ACHN (cell line): ENCODE data around the gene ARID5A.
A peak's percentile ranks its signal among the peaks of the same experiment; 100 is the strongest.

Experiments
- DNase-seq: peaks from one replicate; pipeline ENCODE4 v3.0.0-alpha.2; 2015
- in situ Hi-C: cut with HindIII; loops from 2 replicates; pipeline ENCODE4 v1.10.0; 2017; ENCODE audit warnings: low sequenced_read_pairs, low pct_ligation_motif_present, low pct_unique_long_range_greater_than_20kb

The ARID5A gene

DNA sequence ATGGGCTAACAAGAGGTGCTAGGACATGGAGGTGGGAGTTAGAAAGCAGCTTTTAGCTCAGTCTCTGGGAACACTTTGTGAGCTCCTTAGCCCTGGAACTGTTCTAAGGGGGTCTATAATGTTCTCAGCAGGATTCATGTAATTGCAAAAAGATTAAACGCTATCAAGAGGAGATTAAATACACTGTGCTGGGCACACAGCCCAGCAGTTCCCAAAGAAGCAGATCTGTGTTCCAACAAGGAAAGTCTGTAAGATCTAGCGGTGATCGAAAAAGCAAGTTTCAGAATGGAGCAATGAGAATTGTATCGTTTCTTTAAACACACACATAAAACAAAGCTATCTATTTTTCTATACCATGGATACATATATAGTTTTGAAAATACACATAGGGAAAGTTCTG, 2.4 kb upstream of the ARID5A start:
- no peak for DNase-seq
- in situ Hi-C loops = no loop called here

DNA sequence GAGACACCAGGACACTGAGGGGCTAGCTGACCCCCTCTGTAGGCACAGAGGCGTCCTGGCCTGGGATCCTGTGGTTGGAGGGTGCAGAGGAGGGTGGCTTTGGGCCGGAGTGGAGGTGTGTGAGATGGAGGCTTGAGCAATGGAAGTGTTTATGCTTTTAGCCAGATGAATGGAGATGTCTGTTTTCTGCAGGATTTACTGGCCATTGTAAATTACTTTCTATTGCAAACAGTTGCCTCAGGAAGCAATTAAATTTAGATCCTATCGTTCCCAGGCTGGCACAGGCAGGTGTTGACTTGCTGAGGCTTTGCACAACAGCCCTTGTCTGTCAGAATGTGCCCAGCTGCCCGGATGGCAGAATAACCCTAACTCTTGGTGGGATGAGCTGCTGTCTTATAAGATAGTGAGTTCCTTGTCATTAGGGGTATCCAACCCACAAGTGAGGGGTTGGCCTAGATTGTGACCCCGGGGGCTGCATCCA, 1.8 kb upstream of the ARID5A start:
- DNase-seq = no peak
- in situ Hi-C loops = no loop called here

DNA sequence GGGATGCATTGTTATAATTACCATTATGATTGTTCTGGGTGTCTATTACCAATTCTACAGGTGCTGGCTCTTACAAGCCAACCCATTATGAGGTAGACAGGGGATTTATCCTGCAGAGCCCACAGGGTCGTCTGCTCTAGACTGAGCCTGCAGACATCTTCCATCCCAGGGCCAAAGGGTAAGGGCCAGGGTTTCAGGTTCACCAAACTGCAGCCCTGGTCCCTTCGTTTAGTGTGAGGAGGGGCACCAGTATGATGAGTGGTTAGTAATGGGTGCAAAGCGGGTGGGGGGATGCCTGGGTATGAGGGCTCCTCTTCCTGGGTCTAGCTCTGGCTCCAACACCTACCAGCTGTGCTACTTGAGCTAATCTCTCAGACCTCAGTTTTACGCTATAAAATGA, 1.2 kb upstream of the ARID5A start:
- no peak for DNase-seq
- in situ Hi-C loops = no loop called here

DNA sequence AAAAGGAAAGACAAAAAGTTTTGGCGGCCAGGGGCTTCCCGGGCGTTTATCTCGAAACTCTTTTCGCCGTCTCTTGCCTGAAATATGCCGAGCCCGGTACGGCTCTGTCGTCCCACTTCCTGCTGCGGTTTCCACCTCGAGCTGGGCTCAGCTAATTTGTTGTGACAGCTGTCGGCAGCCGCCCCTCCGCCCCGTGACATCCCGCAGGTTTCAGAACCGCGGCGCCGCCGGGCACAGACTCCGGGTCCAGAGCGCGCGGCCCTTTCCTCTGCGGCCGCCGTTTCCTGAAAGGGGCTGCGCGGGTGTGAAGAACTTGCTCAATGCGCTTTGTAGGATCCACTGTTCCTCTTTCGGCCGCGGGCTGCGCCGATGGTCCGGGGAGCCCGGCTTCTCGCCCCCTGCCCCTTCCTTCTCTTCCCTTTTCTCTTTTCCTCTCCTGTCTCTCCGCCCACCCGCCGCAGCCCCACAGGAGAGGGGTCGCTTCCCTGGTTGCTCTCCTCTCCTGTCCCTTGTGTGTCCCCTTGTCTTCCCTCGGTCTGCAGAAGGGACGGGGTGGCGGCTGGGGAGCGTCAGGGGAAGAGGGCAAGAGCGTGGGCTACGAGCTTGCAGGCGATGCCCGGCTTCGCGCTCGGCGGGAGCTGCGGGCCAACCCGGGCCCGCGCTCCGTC, 648 bp downstream of the ARID5A start:
- DNase-seq = peak; percentile 35
- in situ Hi-C loops = no loop called here

DNA sequence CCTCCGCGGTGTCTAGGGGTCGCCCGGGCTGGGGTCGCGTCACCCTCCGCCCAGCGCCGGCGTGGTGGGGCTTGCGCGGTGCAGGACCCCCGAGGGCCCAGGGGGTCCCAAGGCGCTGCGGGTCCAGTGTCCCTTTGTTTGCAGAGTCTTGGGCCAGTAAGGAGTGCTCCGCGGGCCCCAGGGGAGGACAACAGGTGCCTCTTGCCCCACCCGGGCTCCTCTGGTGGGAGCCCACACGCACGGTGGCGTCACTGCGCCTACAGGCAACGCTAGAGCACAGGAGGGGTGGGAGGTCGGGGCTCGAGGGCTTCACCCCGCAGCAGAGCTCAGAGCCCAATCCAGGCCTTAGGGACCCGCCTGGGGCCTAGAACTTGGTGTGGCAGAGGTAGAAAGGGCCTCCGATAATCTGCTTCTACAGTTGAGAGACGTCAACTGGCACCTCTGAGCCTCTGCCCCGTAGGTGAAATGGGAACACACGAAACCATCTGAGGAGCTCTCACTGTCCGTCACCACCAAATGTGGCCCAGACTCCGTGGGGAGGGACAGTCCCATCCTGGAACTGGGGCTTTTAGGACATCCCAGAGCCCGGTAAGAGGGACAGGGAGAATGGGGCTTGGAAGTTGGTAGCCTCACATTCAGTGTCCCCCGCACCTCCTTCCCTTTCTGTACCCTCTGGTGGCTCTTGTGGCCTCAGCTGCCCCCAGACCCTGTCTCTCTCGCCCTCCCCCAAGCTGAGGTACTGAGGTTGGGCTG, 1.4 kb downstream of the ARID5A start:
- no peak for DNase-seq

DNA sequence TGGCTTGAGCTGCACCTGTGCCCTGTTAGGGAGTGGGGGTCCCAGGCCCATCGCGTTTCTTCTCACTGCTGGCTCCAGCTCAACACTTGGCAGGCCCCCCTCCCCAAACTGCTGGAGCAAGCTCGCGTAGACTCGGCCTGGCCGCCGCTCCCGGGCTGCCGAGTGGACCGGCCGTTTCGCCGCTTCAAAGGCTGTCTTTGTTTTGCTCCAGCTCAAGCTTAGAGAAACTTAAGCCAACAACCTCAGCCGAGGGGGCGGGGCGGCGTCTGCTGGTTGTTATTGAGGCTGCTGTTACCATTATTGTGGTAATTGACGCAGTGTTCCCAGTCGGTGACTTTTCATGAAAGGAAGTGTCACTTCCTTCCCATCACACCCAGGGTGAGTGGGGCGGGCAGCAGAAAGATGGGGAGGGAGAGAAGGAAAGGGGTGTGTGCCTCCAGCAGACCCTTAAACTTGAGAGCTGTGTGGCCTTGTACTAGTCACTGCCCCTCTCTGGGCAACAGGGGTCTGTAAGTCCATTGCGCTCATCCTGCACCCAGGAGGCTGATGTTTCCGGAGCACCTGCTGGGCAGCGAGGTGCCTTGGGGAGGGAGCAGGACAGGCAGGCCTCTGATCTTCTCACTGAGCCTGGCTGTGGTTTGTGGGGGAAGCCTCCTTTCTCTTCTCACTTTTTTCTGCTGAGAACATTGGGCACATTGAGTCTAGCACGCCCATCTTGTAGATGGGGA, 2.1 kb downstream of the ARID5A start:
- DNase-seq = no peak
- in situ Hi-C loops = no loop called here

More for the DNA sequence above, 1.4 kb downstream of the ARID5A start:
- in situ Hi-C loops = no loop called here

DNA sequence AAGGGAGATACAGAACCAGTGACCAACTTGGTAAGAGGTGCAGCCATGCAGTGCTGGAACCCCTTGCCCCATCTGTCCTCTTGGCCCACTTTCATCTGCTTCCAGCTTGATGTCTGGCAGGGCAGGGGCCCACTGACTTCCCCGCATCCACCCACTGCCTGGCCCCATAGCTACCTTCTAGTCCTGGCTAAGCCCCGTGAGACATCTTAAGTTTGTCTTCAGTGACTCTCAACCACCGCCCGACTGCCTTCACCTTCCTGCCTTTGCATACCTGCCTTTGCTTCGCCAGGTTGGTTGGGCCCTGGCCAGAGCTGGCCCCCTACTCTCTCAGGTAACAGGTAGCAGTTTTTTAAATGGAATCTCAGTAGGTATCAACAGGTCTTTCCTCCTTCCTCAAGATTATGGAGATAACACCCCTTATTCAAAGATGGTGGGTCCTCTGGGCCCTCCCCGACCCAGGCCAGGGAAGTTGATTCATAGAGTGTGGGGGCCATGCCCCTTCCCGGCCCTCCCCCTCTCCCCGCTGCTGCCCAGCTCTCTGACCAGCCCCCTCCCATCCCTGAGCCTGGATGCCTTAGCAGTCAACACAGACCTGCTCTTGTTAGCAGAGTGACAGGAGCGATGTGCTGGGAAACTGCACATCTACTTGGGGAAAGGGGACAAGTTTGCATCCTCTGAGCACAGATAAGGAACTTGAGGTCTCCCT, 2.8 kb downstream of the ARID5A start:
- in situ Hi-C loops = no loop called here
- no peak for DNase-seq

DNA sequence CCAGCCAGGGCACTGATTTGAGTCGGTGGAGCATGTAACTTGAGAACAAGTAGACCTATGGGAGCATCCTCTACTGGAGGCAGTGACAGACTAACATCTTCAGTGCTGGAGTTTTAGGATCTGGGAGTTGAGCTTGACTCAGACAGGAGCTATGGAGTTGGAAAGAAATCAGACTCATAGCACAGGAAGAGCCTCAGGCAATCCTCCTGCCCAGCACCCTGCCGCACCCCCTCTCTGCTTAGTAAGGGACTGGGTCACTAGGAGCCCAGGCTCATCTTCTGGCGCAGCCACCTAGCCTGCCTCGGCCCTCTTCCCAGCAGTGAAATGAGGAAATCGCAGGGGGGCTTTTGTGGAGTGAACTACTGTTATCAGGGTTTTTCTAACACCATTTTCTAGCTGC, 3.6 kb downstream of the ARID5A start:
- DNase-seq = no peak
- in situ Hi-C loops = no loop called here

DNA sequence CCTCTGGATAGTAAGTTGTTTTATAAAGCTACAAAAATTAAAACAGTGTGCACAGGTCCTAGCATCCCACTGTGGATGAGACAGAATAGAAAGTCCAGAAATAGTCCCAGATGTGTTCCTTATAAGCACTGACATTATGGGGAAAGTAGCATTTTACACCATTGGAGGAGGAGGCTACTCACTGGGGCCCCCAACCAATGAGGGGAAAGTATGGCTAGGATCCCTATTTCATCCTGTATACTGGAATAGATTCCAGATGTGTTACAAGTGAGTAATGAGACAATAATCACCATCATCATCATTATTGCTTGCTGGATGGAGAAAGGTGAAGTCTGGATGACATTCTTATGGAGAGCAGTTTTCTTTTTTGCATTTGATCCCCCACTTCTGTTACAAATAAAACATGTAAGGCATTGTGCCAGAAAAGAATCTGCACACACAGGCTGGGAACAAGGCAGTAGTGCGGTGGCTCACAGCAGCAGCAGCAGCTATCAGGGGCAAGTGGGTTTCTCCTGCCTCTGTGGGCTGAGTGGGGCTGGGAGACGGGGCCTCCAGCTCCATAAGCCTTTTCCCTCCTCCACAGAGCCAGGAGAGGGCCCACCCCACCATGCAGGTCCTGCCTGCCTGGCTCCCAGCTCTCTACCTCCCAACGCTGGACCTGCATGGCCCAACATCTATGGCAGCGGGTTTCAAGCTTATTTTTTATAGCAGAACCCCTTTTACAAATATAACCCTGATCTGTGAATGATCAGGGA, 5.0 kb downstream of the ARID5A start:
- DNase-seq = no peak
- in situ Hi-C loops = no loop called here

DNA sequence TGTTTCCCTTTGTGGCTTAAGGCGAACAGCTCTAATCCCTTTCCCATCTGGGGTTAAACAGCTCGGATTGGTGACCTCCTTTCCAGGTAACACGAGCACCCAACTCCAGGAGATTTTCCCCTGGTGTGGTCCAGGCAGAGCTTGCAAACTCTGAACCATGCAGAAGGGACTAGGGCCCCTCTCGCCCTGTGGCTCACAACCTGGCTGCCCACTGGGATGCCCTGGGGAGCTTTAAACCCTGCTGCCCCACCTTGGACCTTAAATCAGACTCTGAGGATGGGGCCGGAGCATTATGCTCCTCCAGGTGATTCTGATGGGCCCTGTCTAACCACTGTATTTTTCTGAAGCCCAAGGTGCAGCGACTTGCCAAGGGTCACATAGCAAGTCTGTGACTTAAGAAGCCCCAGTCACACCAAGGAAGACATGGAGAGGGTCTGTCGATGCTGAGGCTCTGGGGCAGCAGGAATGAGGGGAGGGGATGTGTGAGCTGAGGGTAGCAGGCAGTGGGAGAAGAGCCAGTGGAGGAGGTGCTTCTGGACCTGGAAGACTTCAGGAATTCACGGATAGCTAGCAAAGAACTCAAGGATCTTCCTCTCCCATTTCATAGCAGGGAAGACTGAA, 5.9 kb downstream of the ARID5A start:
- in situ Hi-C loops = no loop called here
- DNase-seq = no peak

DNA sequence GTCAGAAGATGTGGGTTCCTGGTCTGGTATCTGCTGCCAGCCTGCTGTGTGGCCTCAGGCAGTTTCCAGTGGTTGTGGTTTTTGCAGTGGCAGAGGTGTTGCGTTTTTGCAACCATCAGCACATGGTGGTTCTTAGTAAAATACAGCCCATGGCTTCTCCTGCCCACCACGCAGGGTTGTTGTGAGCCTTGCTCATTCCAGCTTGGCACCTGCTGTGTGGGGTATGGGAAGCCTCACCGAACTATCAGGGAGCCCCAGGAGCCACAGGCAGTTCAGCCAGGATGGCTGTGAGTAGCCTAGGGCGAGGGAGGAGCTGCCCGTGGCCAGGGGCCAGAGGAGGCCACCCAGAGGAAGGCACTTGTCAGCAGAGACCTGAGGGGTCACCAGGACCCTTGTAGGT, 9.8 kb downstream of the ARID5A start:
- in situ Hi-C loops = no loop called here
- no peak for DNase-seq

DNA sequence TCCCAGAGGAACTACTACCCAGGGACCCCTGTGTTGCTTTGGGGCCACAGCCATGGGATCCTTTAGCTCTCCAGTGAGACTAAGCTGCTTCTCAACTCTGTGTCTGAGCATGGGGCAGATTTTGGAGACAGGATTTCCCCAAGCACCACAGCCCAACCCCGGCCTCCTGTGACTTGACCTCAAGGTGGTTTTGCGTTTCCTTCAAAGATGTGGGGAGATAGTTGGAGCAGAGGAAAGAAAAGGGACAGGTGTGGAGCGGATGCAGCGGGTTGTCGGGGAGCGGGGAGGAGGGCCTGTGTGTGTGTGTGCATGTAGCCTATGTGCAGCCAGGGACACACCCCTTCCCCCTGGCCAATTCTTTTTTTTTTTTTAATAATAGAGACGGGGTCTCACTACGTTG, 10.2 kb downstream of the ARID5A start:
- in situ Hi-C loops = no loop called here
- no peak for DNase-seq

DNA sequence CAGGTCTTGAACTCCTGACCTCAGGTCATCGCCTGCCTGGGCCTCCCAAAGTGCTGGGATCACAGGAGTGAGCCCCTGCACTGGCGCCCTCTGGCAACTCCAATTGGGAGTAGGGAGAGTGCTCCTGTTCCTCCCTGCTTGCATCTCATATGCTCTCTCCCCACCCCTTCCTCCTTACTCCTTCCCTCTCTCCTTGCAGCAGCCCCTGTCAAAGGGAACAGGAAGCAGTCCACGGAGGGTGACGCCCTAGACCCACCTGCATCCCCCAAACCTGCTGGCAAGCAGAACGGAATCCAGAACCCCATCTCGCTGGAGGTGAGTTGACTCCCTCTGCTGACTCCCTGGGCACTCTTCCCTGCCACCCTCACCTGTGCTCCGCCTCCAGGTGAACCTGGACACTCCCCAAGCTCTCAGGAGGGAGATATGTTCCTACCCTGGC, 10.7 kb downstream of the ARID5A start:
- no peak for DNase-seq
- in situ Hi-C loops = no loop called here

DNA sequence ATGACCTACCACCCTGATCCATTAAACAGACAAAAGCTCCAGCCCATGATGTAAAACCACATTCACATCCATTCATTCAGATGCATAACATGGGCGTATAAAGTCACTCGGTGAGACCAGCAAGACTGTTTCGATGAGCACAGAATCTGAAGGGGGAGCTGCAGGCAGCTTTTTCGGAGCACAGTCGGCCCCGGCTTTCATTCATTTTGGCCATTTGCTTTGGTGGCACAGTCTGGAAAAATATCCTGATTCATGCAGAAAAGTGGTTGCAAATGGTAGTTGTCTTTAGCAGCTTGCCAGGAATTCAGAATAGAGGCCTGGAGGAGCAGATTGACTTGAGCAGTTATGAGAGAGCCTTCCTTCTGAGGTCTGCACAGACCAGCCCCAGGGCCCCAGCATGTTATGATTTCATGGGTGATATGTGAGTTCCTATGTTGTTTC, 11.2 kb downstream of the ARID5A start:
- in situ Hi-C loops = no loop called here
- DNase-seq = no peak

DNA sequence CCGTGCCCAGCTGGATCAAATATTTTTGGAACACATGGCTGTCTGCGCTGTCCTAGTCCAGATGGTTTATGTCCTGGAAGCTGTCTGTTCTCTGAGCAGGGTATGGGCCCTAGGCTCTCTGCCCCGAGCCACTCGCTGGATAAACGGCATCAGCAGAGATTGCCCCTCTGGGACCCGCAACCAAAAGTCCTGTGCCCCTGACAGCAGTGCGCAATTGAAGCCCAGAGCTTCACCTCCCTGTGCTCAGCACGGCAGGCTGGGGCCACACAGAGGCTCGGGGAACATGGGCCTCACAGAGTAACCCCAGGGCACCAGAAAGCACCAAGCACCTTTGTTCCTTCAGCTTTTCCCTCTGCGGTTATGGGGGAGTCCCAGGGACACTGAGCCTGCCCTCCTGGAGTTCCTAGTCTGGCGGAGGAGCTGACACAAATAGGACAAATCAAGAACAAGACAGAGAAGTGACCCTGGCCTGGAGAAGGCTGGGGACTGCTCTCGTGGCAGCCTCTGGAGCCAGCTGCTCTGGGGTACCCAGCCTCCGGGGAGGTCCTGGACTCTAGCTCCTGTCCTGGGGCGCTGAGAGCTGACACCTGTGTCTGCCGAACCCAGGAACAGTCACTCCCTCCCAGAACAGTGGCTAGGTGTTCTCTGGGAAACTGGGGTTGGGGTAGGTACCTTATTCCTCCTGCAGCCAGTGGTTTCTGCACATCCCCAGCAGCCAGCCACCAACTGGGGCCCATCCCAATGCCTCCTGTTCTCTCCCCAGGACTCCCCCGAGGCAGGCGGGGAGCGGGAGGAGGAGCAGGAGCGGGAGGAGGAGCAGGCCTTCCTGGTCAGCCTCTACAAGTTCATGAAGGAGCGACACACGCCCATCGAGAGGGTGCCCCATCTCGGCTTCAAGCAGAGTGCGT, 12.3 kb downstream of the ARID5A start:
- in situ Hi-C loops = no loop called here
- DNase-seq = no peak

DNA sequence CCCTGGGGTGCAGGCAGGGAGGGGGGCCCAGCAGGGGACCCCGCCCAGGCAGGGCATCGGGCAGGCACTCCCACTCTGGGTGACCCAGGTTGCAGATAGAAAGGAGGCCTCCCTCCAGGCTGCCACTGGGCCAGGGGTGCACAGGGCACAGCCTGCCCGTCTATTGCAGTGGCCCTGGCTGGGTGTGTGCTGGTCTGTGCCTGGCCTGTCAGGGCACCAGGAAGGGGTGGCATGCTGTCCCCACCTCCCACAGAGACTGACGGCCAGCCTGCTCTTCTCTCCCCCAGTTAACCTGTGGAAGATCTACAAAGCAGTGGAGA, 12.9 kb downstream of the ARID5A start:
- in situ Hi-C loops = no loop called here
- no peak for DNase-seq
